Upper lobe of left lung (tissue), 6 donors: Measurements from ENCODE around the gene CTBP2. TPM values are rescaled to one million over a fixed set of nuclear protein-coding genes. Genes with fewer than 3 reads are reported as not detected.

Experiments used
- ATAC-seq, 2 donors: fragments of 200-7000 bp; cut with Tn5 transposase; one replicate each; pipeline ENCODE4 v1.9.1; 2022; ENCODE audit warnings: mild to moderate bottlenecking in 2 of 2, moderate library complexity in 2 of 2; ENCODE audit not compliant: low FRiP score in 2 of 2
- DNase-seq, 2 donors: peaks; one replicate each; pipeline ENCODE4 v3.0.0-alpha.2; 2019 to 2020
- H3K27ac ChIP-seq, 4 donors: fragments of 200-600 bp; sonication (generic); one replicate each; pipeline ENCODE4 v1.5.1; 2016 to 2019
- H3K27me3 ChIP-seq, 4 donors: fragments of 200-600 bp; sonication (generic); one replicate each; pipeline ENCODE4 v1.5.1; 2017 to 2019
- H3K36me3 ChIP-seq, 4 donors: fragments of 200-600 bp; sonication (generic); one replicate each; pipeline ENCODE4 v1.5.1; 2016 to 2019
- H3K4me1 ChIP-seq, 4 donors: fragments of 200-600 bp; sonication (generic); one replicate each; pipeline ENCODE4 v1.5.1; 2018 to 2019
- H3K4me3 ChIP-seq, 4 donors: fragments of 200-600 bp; sonication (generic); one replicate each; pipeline ENCODE4 v1.5.1; 2017 to 2019; ENCODE audit warnings: mild to moderate bottlenecking in 2 of 4, moderate library complexity in 1 of 4
- H3K9me3 ChIP-seq, 4 donors: fragments of 200-600 bp; sonication (generic); one replicate each; pipeline ENCODE4 v1.5.1; 2018 to 2019
- CTCF ChIP-seq, 6 experiments: fragments of 450-650 bp in 4 of 6; fragments of 200-600 bp in 2 of 6; sonication (generic) in 2 of 6; IDR thresholded peaks; one replicate each; pipeline ENCODE4 v1.5.1; 2016 to 2019; ENCODE audit warnings: antibody characterized with exemption in 6 of 6
- EP300 ChIP-seq, 4 donors: sonication (generic); formaldehyde crosslinking; IDR thresholded peaks; one replicate each; pipeline ENCODE4 v1.5.1; 2017; ENCODE audit warnings: antibody characterized with exemption in 4 of 4, control low read depth in 2 of 4
- POLR2A ChIP-seq, 4 donors: fragments of 450-650 bp; IDR thresholded peaks; one replicate each; pipeline ENCODE4 v1.5.1; 2016 to 2017; ENCODE audit warnings: antibody characterized with exemption in 4 of 4, mild to moderate bottlenecking in 2 of 4
- POLR2AphosphoS5 ChIP-seq, 2 donors: sonication (generic); formaldehyde crosslinking; IDR thresholded peaks; one replicate each; pipeline ENCODE4 v1.5.1; 2017; ENCODE audit warnings: antibody characterized with exemption in 2 of 2
- WGBS, 2 donors: methylation state at CpG; one replicate each; pipeline ENCODE4 v1.1.5; 2017 to 2018; 5-methylcytosine and 5-hydroxymethylcytosine counted together
- total RNA-seq, 6 donors: library from RNA; depleted of rRNA in 4 of 6; stranded (reverse); fragments of >200 nt in 4 of 6; gene quantifications; one replicate each; pipeline versions ENCODE4 v1.1.0 to v1.2.1, GENCODE V29; 2016 to 2021
- donor health status: DM: no; HTN: no; CAD: no; lungs with moderate emphysema.
- donor health status: DM: no; HTN: yes; CAD: no; lungs with severe emphysema.

CTBP2 gene
- total RNA-seq, 6 donors from 2014 or later: 47.1 to 82.5 (median 59.7) TPM

GRCh38 chr10:124977648-124978375 is 182.6 kb downstream of the CTBP2 start:
- peaks cover 3 to 44% (median 16%) of the 10 kb centered on the region in 4 donors for H3K36me3 ChIP-seq
- WGBS, 2 donors: 79% methylated on average over 4 of the region's 4 CpGs
- no peak for DNase-seq
- H3K4me3 ChIP-seq: no peak overlapping the region
- H3K9me3 ChIP-seq: no peaks in the 10 kb centered on the region
- peak; percentile 19 to 34 for ATAC-seq
- H3K27me3 ChIP-seq: no peaks in the 10 kb centered on the region
- TF ChIP-seq EP300 (IDR thresholded peaks at IDR 0.05) (no peak), CTCF (IDR thresholded peaks at IDR 0.05) (no peak), POLR2AphosphoS5 (IDR thresholded peaks at IDR 0.05) (no peak), POLR2A (IDR thresholded peaks at IDR 0.05) (no peak)
- H3K4me1 ChIP-seq: peaks cover 0 to 5% (median 2%) of the 10 kb centered on the region in 4 donors
- no peak overlapping the region for H3K27ac ChIP-seq

- Histone ChIP-seq H3K4me1 (peaks cover 0 to 5% (median 2%) of the 10 kb centered on the region in 4 donors), H3K27me3 (no peaks in the 10 kb centered on the region), H3K36me3 (peaks cover 3 to 44% (median 13%) of the 10 kb centered on the region in 4 donors), H3K4me3 (no peak overlapping the region), H3K27ac (no peak overlapping the region), H3K9me3 (no peaks in the 10 kb centered on the region)
- ATAC-seq (no peak), DNase-seq (no peak)
- WGBS, 2 donors: 94 to 99% methylated on average over 3 of the region's 3 CpGs
- no peak for TF ChIP-seq POLR2AphosphoS5 (IDR thresholded peaks at IDR 0.05)
- TF ChIP-seq EP300 (IDR thresholded peaks at IDR 0.05): no peak
- no peak for TF ChIP-seq CTCF (IDR thresholded peaks at IDR 0.05)
Measured at GRCh38 chr10:124977161-124977560, 183.2 kb downstream of the CTBP2 start.

DNA sequence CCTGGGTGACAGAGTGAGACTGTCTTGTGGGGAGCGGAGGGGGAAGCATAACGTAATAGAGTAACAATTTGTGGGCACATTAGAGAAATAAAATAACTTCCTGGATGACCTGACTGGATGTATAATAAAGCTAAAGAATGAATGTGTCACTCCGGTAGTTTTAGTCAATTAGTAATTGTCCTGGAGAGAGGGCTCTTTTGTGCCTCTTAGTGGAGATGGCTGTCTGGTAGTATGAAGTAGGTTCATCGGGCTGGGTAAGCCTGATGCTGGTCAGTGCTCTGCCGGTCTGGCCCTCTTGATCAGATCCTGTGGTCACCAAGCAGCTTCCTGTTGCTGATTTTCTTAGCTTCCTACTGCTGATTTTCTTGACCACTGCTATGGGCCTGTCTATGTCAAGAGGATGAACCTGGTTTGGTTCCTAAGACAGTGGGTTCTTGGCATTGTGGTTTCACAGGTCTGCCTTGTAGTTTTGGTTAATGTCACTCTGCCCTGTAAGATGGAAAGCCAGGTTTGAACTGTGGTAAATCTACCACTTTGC is 184.3 kb downstream of the CTBP2 start:
- peaks cover 3 to 36% (median 8%) of the 10 kb centered on the region in 4 donors for H3K36me3 ChIP-seq
- H3K4me3 ChIP-seq: no peak overlapping the region
- ATAC-seq: peak in 1 of 2 donors; percentile 61
- peaks cover 3 to 9% (median 4%) of the 10 kb centered on the region in 4 donors for H3K4me1 ChIP-seq
- TF ChIP-seq POLR2A (IDR thresholded peaks at IDR 0.05): no peak
- TF ChIP-seq POLR2AphosphoS5 (IDR thresholded peaks at IDR 0.05): no peak
- TF ChIP-seq CTCF (IDR thresholded peaks at IDR 0.05): no peak
- no peak for TF ChIP-seq EP300 (IDR thresholded peaks at IDR 0.05)
- H3K9me3 ChIP-seq: no peaks in the 10 kb centered on the region
- DNase-seq: no peak
- H3K27me3 ChIP-seq: no peaks in the 10 kb centered on the region
- WGBS, 2 donors: 64 to 67% methylated on average over 5 of the region's 5 CpGs
- H3K27ac ChIP-seq: no peak overlapping the region

- TF ChIP-seq POLR2AphosphoS5 (IDR thresholded peaks at IDR 0.05): no peak
- no peak for TF ChIP-seq CTCF (IDR thresholded peaks at IDR 0.05)
- TF ChIP-seq EP300 (IDR thresholded peaks at IDR 0.05): no peak
- no peak for TF ChIP-seq POLR2A (IDR thresholded peaks at IDR 0.05)
- ATAC-seq (no peak), DNase-seq (no peak)
- H3K36me3 ChIP-seq: peaks cover 3 to 36% (median 8%) of the 10 kb centered on the region in 4 donors
- WGBS, 2 donors: 87 to 92% methylated on average over 5 of the region's 5 CpGs
- peaks cover 13 to 16% (median 14%) of the 10 kb centered on the region in 4 donors for H3K4me1 ChIP-seq
- no peak overlapping the region for H3K27ac ChIP-seq
- H3K4me3 ChIP-seq: no peak overlapping the region
- H3K27me3 ChIP-seq: no peaks in the 10 kb centered on the region
- H3K9me3 ChIP-seq: no peaks in the 10 kb centered on the region
Measured at GRCh38 chr10:124974131-124974530, 186.2 kb downstream of the CTBP2 start.
